HepG2 (cell line): ENCODE data around the gene PDYN. TPM values are rescaled to one million over a fixed set of nuclear protein-coding genes. Genes with fewer than 3 reads are reported as not detected.

Experiments
- ATAC-seq: fragments of 200-7000 bp; cut with Tn5 transposase; 3 replicates; pipeline ENCODE4 v1.9.1; 2020; ENCODE audit warnings: mild to moderate bottlenecking, moderate library complexity
- BruUV-seq: library from RNA; stranded (reverse); fragments of 400-500 nt; replicated peaks from 2 replicates; lab custom pipeline; 2021; lab: Mats Ljungman, UMichigan
- CTCF ChIA-PET: fragments of 300-600 bp; formaldehyde crosslinking; extraction: SDS; loops from one replicate; lab custom pipeline; 2021; ENCODE audit warnings: low total read pairs, inconsistent platforms, low intra/inter-chr PET ratio; lab: Yijun Ruan, JAX
- POLR2A ChIA-PET: fragments of 350-600 bp; sonication (Branson Sonifier 250); formaldehyde crosslinking; loops from one replicate; lab custom pipeline; 2020; ENCODE audit warnings: antibody characterized with exemption, inconsistent platforms; lab: Yijun Ruan, JAX
- DNase-seq: peaks from one replicate; pipeline ENCODE4 v3.0.0-alpha.2; 2015; ENCODE audit warnings: low spot score
- FAIRE-seq: peaks from 3 replicates; lab custom pipeline; 2011; peaks lifted over from hg19 to GRCh38; lab: Jason Lieb, UNC
- H2AFZ ChIP-seq: one replicate; pipeline ENCODE4 v1.6.1; 2011; ENCODE audit warnings: low read length, inconsistent platforms
- H3K27ac ChIP-seq: fragments of 300-600 bp; 3 replicates; pipeline ENCODE4 v1.8.0; 2011; ENCODE audit warnings: mixed run types, mild to moderate bottlenecking, mixed read lengths, low read length, inconsistent platforms; ENCODE audit not compliant: insufficient read depth; ENCODE audit errors: extremely low read length
- H3K27me3 ChIP-seq, 2 experiments: fragments of 200-600 bp in 1 of 2; 2 replicates in 1 of 2; 3 replicates in 1 of 2; pipeline versions ENCODE4 v1.6.0 to v1.8.0; 2011; ENCODE audit warnings: low read length in 2 of 2, mild to moderate bottlenecking in 2 of 2, moderate library complexity in 2 of 2, inconsistent platforms in 1 of 2; ENCODE audit not compliant: insufficient read depth in 2 of 2, control insufficient read depth in 1 of 2
- H3K36me3 ChIP-seq, 2 experiments: fragments of 200-600 bp in 1 of 2; replicated peaks in 1 of 2; 2 replicates in 1 of 2; 3 replicates in 1 of 2; pipeline versions ENCODE4 v1.5.1 to v1.8.0; 2011; ENCODE audit warnings: low read length in 2 of 2, inconsistent platforms in 1 of 2; ENCODE audit not compliant: insufficient read depth in 2 of 2, control insufficient read depth in 1 of 2
- H3K4me1 ChIP-seq: 2 replicates; pipeline ENCODE4 v1.5.1; 2012; ENCODE audit warnings: low read length, inconsistent platforms; ENCODE audit not compliant: insufficient read depth
- H3K4me2 ChIP-seq: 2 replicates; pipeline ENCODE4 v1.6.0; 2011; ENCODE audit warnings: low read depth, low read length, inconsistent platforms
- H3K4me3 ChIP-seq, 3 experiments: fragments of 200-600 bp in 1 of 3; sonication (generic), shearing (Covaris generic) in 1 of 3; replicated peaks in 1 of 3; 2 replicates each; pipeline ENCODE4 v1.5.1; 2011 to 2016; ENCODE audit warnings: low read length in 3 of 3, inconsistent platforms in 2 of 3, low read depth in 2 of 3, mild to moderate bottlenecking in 2 of 3, control low read depth in 1 of 3, mixed read lengths in 1 of 3; ENCODE audit not compliant: insufficient read depth in 1 of 3
- H3K79me2 ChIP-seq: one replicate; pipeline ENCODE4 v1.6.1; 2011; ENCODE audit warnings: low read length, inconsistent platforms; ENCODE audit not compliant: insufficient read depth
- H3K9ac ChIP-seq: 2 replicates; pipeline ENCODE4 v1.6.0; 2011; ENCODE audit warnings: mild to moderate bottlenecking, low read depth, low read length, inconsistent platforms; ENCODE audit not compliant: insufficient read depth
- H3K9me3 ChIP-seq: 2 replicates; pipeline ENCODE4 v1.5.1; 2012; ENCODE audit warnings: mild to moderate bottlenecking, low read length
- H4K20me1 ChIP-seq: 2 replicates; pipeline ENCODE4 v1.6.0; 2011; ENCODE audit warnings: inconsistent platforms, mild to moderate bottlenecking, low read length, moderate library complexity; ENCODE audit not compliant: insufficient read depth
- ATRX ChIP-seq: sonication (generic); formaldehyde crosslinking; IDR thresholded peaks from 2 replicates; pipeline ENCODE4 v1.4.0; 2020; ENCODE audit warnings: missing genetic modification reagents, borderline replicate concordance
- EZH2 ChIP-seq: conservative IDR thresholded peaks from 2 replicates; pipeline ENCODE4 v1.6.1; 2012; ENCODE audit warnings: mild to moderate bottlenecking, low read depth, low read length, moderate library complexity
- FOSL1 ChIP-seq: sonication (generic); formaldehyde crosslinking; IDR thresholded peaks from 2 replicates; pipeline ENCODE4 v1.9.0; 2021; ENCODE audit warnings: missing genetic modification reagents, borderline replicate concordance
- GATA4 ChIP-seq: sonication (generic); IDR thresholded peaks from 2 replicates; pipeline ENCODE4 v1.6.1; 2016; ENCODE audit warnings: antibody characterized with exemption, low read depth, borderline replicate concordance
- HCFC1 ChIP-seq: fragments of 150-350 bp; IDR thresholded peaks from 2 replicates; pipeline ENCODE4 v1.6.1; 2014; ENCODE audit warnings: low read depth, low read length
- NAIF1 ChIP-seq: sonication (generic); formaldehyde crosslinking; IDR thresholded peaks from 2 replicates; pipeline ENCODE4 v1.5.0; 2020; ENCODE audit warnings: mild to moderate bottlenecking, missing genetic modification reagents, borderline replicate concordance
- NCOR1 ChIP-seq: fragments of 200-600 bp; sonication (generic); IDR thresholded peaks from 2 replicates; pipeline ENCODE4 v1.7.0; 2017; ENCODE audit warnings: antibody characterized with exemption, low read length, borderline replicate concordance
- POLR2A ChIP-seq, 2 experiments: IDR thresholded peaks; 2 replicates each; pipeline ENCODE4 v1.6.1; 2011; ENCODE audit warnings: low read depth in 2 of 2, low read length in 2 of 2, mild to moderate bottlenecking in 1 of 2, moderate library complexity in 1 of 2; ENCODE audit not compliant: insufficient read depth in 1 of 2
- PRDM15 ChIP-seq: sonication (generic); formaldehyde crosslinking; IDR thresholded peaks from 2 replicates; pipeline ENCODE4 v1.4.0; 2020; ENCODE audit warnings: missing genetic modification reagents
- YEATS4 ChIP-seq: sonication (generic); formaldehyde crosslinking; IDR thresholded peaks from 2 replicates; pipeline ENCODE4 v1.4.0; 2020; ENCODE audit warnings: missing genetic modification reagents, borderline replicate concordance
- ZBTB20 ChIP-seq: sonication (generic); formaldehyde crosslinking; IDR thresholded peaks from 2 replicates; pipeline ENCODE4 v1.8.1; 2023; ENCODE audit warnings: missing genetic modification reagents, low read depth, mild to moderate bottlenecking, borderline replicate concordance
- ZBTB44 ChIP-seq: sonication (generic); formaldehyde crosslinking; IDR thresholded peaks from 2 replicates; pipeline ENCODE4 v1.4.0; 2020; ENCODE audit warnings: missing genetic modification reagents
- ZFP41 ChIP-seq: sonication (generic); formaldehyde crosslinking; IDR thresholded peaks from 2 replicates; pipeline ENCODE4 v1.4.0; 2020; ENCODE audit warnings: mild to moderate bottlenecking, missing genetic modification reagents, borderline replicate concordance
- ZNF10 ChIP-seq: sonication (generic); formaldehyde crosslinking; IDR thresholded peaks from 2 replicates; pipeline ENCODE4 v1.4.0; 2020; ENCODE audit warnings: mild to moderate bottlenecking, low read depth, missing genetic modification reagents, borderline replicate concordance
- ZNF549 ChIP-seq: sonication (generic); formaldehyde crosslinking; IDR thresholded peaks from 2 replicates; pipeline ENCODE4 v1.5.0; 2020; ENCODE audit warnings: missing genetic modification reagents
- ZNF737 ChIP-seq: sonication (generic); formaldehyde crosslinking; IDR thresholded peaks from 2 replicates; pipeline ENCODE4 v1.5.0; 2020; ENCODE audit warnings: missing genetic modification reagents, mild to moderate bottlenecking, borderline replicate concordance
- WGBS: methylation state at CpG from one replicate; pipeline ENCODE4 v1.1.6; 2017; ENCODE audit warnings: low lambda C conversion rate; 5-methylcytosine and 5-hydroxymethylcytosine counted together
- in situ Hi-C: cut with HindIII; loops from 2 replicates; pipeline ENCODE4 v1.10.0; 2017; ENCODE audit warnings: low pct_unique_long_range_greater_than_20kb; ENCODE audit not compliant: extremely low pct_ligation_motif_present
- intact Hi-C: fragments of 100-400 bp; cut with micrococcal nuclease; formaldehyde crosslinking; loops from one replicate; pipeline ENCODE4 v1.10.0; 2022; ENCODE audit not compliant: unreplicated experiment
- polyA plus RNA-seq, 8 experiments: library from polyadenylated mRNA; depleted of rRNA in 3 of 8; stranded (reverse) in 7 of 8; unstranded in 1 of 8; fragments of >200 nt; fragmentation: Illumina TruSeq in 4 of 8; extraction: Trizol in 4 of 8; gene quantifications; 2 replicates each; pipeline versions ENCODE4 v1.2.1 to v1.2.3, GENCODE V29; 2011 to 2016; ENCODE audit warnings: low read depth in 4 of 8, missing spikeins in 1 of 8, mixed read lengths in 1 of 8; ENCODE audit not compliant: insufficient read depth in 1 of 8
- total RNA-seq, 5 experiments: library from RNA; depleted of rRNA; stranded (reverse); fragments of >200 nt; fragmentation: Illumina TruSeq; extraction: Trizol; gene quantifications; 2 replicates each; pipeline ENCODE4 v1.2.3, GENCODE V29; 2016; ENCODE audit warnings: low read depth in 1 of 5

PDYN gene
- total and polyA plus RNA-seq, 2 of the 13 experiments (the other 11 are each of a cell fraction or from before 2014, with no cell fraction given) = not detected

DNA sequence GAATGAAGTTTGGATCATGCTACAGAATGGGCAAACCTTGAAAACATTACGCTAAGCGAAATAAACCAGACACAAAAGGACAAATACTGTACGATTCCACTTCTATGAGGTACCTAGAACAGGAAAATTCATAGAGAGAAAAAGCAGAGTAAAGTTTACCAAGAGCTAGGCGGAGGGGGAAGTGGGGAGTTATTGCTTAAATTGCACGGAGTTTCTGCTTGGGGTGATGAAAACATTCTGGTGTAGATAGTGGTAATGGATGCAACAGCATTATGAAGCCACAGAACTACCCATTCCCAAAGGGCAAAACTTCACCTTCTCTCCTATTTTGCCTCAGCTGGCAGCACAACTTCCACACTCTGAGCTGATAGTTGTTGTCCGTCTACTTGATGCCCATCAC is 6.4 kb upstream of the PDYN start:
- Histone ChIP-seq H3K4me3 (no peak overlapping the region), H3K4me1 (no peaks in the 10 kb centered on the region), H2AFZ (no peak overlapping the region), H3K9me3 (no peaks in the 10 kb centered on the region), H3K4me2 (no peak overlapping the region), H3K9ac (no peak overlapping the region), H4K20me1 (no peaks in the 10 kb centered on the region), H3K27ac (no peak overlapping the region), H3K27me3 (peaks cover 7 to 31% of the 10 kb centered on the region in 2 experiments; a peak in 4 of 5 replicates), H3K36me3 (no peaks in the 10 kb centered on the region), H3K79me2 (no peaks in the 10 kb centered on the region)
- BruUV-seq = no TSS peak
- FAIRE-seq (no peak), ATAC-seq (no peak), DNase-seq (no peak)
- 4% methylated on average over 6 of the region's 6 CpGs for WGBS
- in situ Hi-C loops = no loop called here
- ChIA-PET POLR2A (no interaction called here), CTCF (no interaction called here)
- TF ChIP-seq ZNF10 (CRISPR knock-in tag) = no peak
- TF ChIP-seq ATRX (CRISPR knock-in tag) = no peak
- no peak for TF ChIP-seq GATA4
- TF ChIP-seq ZBTB44 (CRISPR knock-in tag) = no peak
- TF ChIP-seq NCOR1 = no peak
- intact Hi-C loops = no loop called here

DNA sequence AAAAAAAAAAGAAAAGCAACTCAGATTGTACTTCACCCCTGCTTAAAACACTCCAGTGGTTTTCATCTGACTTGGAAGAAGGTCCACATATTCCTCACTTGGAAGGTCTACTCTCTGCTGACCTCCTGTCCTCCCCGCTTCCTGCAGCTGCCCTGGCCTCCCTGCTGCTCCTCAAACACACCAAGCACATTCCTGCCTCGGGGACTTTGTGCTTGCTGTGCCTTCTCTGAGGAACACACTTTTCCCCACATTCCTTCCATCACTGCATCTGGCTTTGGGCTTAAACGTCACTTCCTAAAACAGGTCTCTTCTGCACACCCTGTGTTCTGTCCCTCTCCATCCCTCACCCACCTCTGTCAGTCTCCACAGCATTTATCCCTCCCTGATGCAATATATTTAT is 4.9 kb upstream of the PDYN start:
- Histone ChIP-seq H3K4me3 (no peak overlapping the region), H2AFZ (no peak overlapping the region), H3K4me1 (no peaks in the 10 kb centered on the region), H3K9ac (no peak overlapping the region), H3K4me2 (no peak overlapping the region), H3K79me2 (no peaks in the 10 kb centered on the region), H3K36me3 (no peaks in the 10 kb centered on the region), H3K27ac (no peak overlapping the region), H3K27me3 (peaks cover 10 to 45% of the 10 kb centered on the region in 2 experiments), H4K20me1 (no peaks in the 10 kb centered on the region), H3K9me3 (no peaks in the 10 kb centered on the region)
- in situ Hi-C loops (no loop called here), intact Hi-C loops (no loop called here)
- POLR2A ChIA-PET = no interaction called here
- CTCF ChIA-PET = no interaction called here
- ATAC-seq (no peak), FAIRE-seq (no peak), DNase-seq (no peak)
- 11% methylated on average over 3 of the region's 3 CpGs for WGBS
- TF ChIP-seq EZH2 (no peak), ZFP41 (CRISPR knock-in tag) (no peak), HCFC1 (no peak), FOSL1 (CRISPR knock-in tag) (no peak), ZNF549 (CRISPR knock-in tag) (no peak), NAIF1 (CRISPR knock-in tag) (no peak), POLR2A (IDR thresholded peaks at IDR 0.05; ENCODE audit: insufficient read depth in 1 of 2, low read depth in 2 of 2, low read length in 2 of 2) (no peak), YEATS4 (no peak), ZNF737 (no peak), ZBTB20 (CRISPR knock-in tag) (no peak), PRDM15 (CRISPR knock-in tag) (no peak)
- no TSS peak for BruUV-seq
